Suprapubic skin (tissue), 4 donors: ENCODE measurements around the gene ASH1L.

Source experiments
- EP300 ChIP-seq: sonication (generic); formaldehyde crosslinking; IDR thresholded peaks from one replicate; pipeline ENCODE4 v1.6.1; 2017; ENCODE audit warnings: antibody characterized with exemption
- POLR2A ChIP-seq, 2 donors: fragments of 450-650 bp; IDR thresholded peaks; one replicate each; pipeline ENCODE4 v1.6.1; 2017; ENCODE audit warnings: antibody characterized with exemption in 2 of 2, mild to moderate bottlenecking in 2 of 2, moderate library complexity in 2 of 2
- POLR2AphosphoS5 ChIP-seq, 3 donors: sonication (generic); formaldehyde crosslinking; IDR thresholded peaks; one replicate each; pipeline ENCODE4 v1.6.1; 2017; ENCODE audit warnings: antibody characterized with exemption in 3 of 3
- TF ChIP-seq, protein P1 (sequence below), 2 donors: fragments of 200-600 bp in 1 of 2; fragments of 450-650 bp in 1 of 2; sonication (generic) in 1 of 2; IDR thresholded peaks; one replicate each; pipeline ENCODE4 v1.5.1; 2016 to 2019; ENCODE audit warnings: antibody characterized with exemption in 2 of 2, mild to moderate bottlenecking in 1 of 2, moderate library complexity in 1 of 2

DNA sequence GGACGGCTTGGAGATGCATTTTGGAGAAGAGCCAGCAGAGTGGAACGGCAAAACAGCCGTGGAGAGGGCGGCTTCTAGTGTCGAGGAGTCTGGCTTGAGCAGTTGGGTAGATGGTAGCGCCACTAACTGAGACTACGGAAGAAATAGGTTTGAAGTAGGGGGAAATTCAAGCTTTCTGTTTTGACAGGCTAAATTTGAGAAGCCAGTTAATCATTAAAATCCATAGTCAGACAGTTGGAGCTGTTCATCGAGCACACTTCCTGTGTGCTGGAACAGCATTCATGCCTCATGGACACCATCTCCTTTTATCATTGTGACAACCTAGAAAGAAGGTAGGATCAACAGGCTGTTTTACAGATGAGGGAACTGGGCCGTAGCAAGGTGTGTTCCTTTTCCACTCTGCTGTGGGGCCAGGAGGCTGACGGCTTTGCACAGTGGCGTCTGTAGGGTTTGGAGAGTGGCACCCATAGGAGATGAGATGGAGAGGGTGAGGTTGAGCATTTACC is 258.0 kb downstream of the ASH1L start:
- TF ChIP-seq, protein P1, sequence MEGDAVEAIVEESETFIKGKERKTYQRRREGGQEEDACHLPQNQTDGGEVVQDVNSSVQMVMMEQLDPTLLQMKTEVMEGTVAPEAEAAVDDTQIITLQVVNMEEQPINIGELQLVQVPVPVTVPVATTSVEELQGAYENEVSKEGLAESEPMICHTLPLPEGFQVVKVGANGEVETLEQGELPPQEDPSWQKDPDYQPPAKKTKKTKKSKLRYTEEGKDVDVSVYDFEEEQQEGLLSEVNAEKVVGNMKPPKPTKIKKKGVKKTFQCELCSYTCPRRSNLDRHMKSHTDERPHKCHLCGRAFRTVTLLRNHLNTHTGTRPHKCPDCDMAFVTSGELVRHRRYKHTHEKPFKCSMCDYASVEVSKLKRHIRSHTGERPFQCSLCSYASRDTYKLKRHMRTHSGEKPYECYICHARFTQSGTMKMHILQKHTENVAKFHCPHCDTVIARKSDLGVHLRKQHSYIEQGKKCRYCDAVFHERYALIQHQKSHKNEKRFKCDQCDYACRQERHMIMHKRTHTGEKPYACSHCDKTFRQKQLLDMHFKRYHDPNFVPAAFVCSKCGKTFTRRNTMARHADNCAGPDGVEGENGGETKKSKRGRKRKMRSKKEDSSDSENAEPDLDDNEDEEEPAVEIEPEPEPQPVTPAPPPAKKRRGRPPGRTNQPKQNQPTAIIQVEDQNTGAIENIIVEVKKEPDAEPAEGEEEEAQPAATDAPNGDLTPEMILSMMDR (IDR thresholded peaks at IDR 0.05), result no peak
- no peak for TF ChIP-seq POLR2AphosphoS5 (IDR thresholded peaks at IDR 0.05)
- TF ChIP-seq POLR2A (IDR thresholded peaks at IDR 0.05), result no peak
- no peak for TF ChIP-seq EP300
